ENCODE measurements around the gene ALPK3. TPM values are rescaled to one million over a fixed set of nuclear protein-coding genes. Genes with fewer than 3 reads are reported as not detected.

Gene ALPK3
- total and polyA plus RNA-seq, 2 donors (not counting 3 experiments of a cell fraction or from before 2014, with no cell fraction given) = 18.4 to 36.2 TPM

GRCh38 chr15:84893607-84894006, 76.5 kb downstream of the ALPK3 start:
- intact Hi-C loops (cut with micrococcal nuclease) (no loop called here), dilution Hi-C loops (cut with MboI; ENCODE audit: extremely low pct_ligation_motif_present, low sequenced_read_pairs) (no loop called here)
- Histone ChIP-seq H3K79me2 (ENCODE audit: control insufficient read depth, insufficient read depth, low read length) (no peaks in the 10 kb centered on the region), H3K4me2 (ENCODE audit: insufficient read depth, low read length) (no peak overlapping the region), H2AFZ (ENCODE audit: low read depth, low read length) (no peak overlapping the region), H3K4me1 (ENCODE audit: control insufficient read depth, extremely low read depth, insufficient read depth, low read length) (no peaks in the 10 kb centered on the region), H3K9me3 (replicated peaks; ENCODE audit: control insufficient read depth, insufficient read depth, low read length) (no peaks in the 10 kb centered on the region), H3K36me3 (ENCODE audit: control insufficient read depth in 2 of 2, extremely low read depth in 1 of 2, insufficient read depth in 2 of 2, low read length in 2 of 2) (no peaks in the 10 kb centered on the region), H3K27ac (ENCODE audit: insufficient read depth, low read depth, low read length) (no peak overlapping the region), H4K20me1 (replicated peaks; ENCODE audit: control insufficient read depth, extremely low read depth, insufficient read depth, low read length) (no peaks in the 10 kb centered on the region), H3K27me3 (ENCODE audit: control insufficient read depth in 2 of 2, insufficient read depth in 2 of 2, low read length in 2 of 2) (peaks cover 1 to 3% of the 10 kb centered on the region in 2 experiments), H3K9ac (replicated peaks; ENCODE audit: extremely low read depth, insufficient read depth, low read length) (no peak overlapping the region), H3K4me3 (replicated peaks in 1 of 3; ENCODE audit: insufficient read depth in 1 of 3, low read depth in 1 of 3, low read length in 3 of 3) (no peak overlapping the region), H3K9me1 (replicated peaks; ENCODE audit: control insufficient read depth, extremely low read depth, insufficient read depth, low read length) (no peaks in the 10 kb centered on the region)
- FAIRE-seq = no peak
- ChIA-PET POLR2A (no interaction called here), CTCF (interaction anchor here (2.3 kb wide), 1 partner anchor 35 kb away, joined by 8 read pairs; no protein-coding TSS in a partner anchor)
- no TSS peak for BruUV-seq (replicated peaks)
- DNase-seq (ENCODE audit: low read depth, low spot score) = no peak
- TF ChIP-seq FOS (IDR thresholded peaks at IDR 0.05; ENCODE audit: borderline replicate concordance, insufficient read depth, low read length) (no peak), JUN (IDR thresholded peaks at IDR 0.05; ENCODE audit: borderline replicate concordance, insufficient read depth, insufficient read length, low read depth) (no peak), GATA2 (IDR thresholded peaks at IDR 0.05; ENCODE audit: insufficient read depth, insufficient read length, low read depth, low read length) (no peak), EZH2 (IDR thresholded peaks at IDR 0.05; ENCODE audit: borderline replicate concordance, low read depth, low read length, severe bottlenecking) (no peak), MYC (IDR thresholded peaks at IDR 0.05; ENCODE audit: low read depth, low read length) (no peak), MAX (IDR thresholded peaks at IDR 0.05; ENCODE audit: insufficient read depth, insufficient read length) (no peak), CTCF (IDR thresholded peaks at IDR 0.05; ENCODE audit: extremely low read depth in 1 of 2, insufficient read depth in 1 of 2, low read depth in 1 of 2, low read length in 2 of 2) (no peak), POLR2A (IDR thresholded peaks at IDR 0.05; ENCODE audit: low read depth, low read length) (no peak), POLR2AphosphoS5 (IDR thresholded peaks at IDR 0.05; ENCODE audit: insufficient read depth, low read depth, low read length) (no peak)

Data from endothelial cell of umbilical vein (primary cell).